NCI-H345 (cell line): ENCODE measurements around the gene MCOLN2.
A peak's percentile ranks its signal among the peaks of the same experiment; 100 is the strongest.

Source experiments
- DNase-seq: peaks from one replicate; lab custom pipeline; 2025; lab: John Stamatoyannopoulos, UW

Gene MCOLN2

DNA sequence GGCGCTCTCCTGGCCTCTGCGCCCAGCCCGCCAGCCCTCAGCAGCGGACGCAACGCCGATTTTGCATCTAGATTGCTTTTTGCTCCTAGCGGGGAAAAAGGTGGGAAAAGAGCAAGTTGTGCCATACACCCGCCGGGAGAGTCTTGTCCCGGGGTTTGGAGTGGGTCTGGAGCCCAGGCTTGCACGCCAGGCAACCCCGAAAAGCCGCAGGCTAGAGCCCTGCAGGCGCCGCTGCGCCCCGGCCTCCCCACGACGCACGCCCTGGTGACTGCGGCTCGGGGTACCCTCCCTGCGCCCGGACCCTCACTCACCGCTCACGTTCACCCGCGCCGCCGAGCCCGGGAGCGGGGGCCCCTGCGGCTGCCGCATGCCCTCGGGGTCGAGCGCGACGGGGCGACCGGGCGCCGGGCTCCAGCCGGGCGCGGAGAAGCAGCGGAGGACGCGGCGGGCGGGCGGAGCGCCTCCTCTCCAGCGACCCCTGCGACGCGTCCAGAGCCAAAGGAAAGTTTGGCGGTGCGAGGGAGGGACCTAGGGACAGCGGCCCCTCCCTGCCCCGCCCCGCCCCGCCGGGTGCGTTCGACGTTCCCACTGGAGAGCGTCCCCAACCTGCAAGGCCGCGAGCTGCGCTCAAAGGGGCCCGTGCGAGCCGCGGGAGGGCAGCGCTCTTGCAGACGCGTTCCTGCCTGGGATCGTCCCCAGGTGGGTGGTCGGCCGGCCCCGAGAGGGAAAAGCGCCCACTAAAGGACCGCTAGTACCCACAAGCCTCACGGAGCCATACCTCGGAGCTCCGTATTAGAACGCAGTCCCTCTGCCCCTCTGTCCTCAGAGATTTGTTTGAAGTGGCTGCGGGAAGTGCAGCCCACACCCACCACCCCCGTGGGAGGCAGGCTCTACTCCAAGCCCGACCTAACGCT is 104.0 kb downstream of the MCOLN2 start, which contains the start of gene LPAR3:
LPAR3 (minus strand) TSS at position 502 of the 914 bp plus-strand sequence. CDS start 27,086 bp downstream, outside the sequence.
- DNase-seq: peak; percentile 17

DNA sequence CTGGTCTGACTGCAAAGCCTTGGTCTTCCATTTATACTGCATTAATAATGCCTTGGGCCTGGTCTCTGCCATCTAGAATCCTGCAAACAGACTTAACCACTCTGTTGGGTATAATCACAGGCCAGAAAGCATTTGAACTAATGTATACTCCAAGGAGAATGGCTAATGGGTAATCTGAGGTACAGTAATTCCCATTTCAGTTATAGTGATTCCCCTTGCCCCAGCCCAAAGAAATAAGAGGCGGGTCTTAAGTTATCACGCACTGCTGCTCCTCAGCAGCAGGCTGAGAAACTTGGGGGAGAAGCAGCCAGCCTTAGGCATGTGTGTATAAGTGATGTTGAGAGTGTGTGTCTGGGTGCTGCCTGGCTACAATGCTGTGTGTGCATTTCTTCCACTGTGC is 106.3 kb downstream of the MCOLN2 start:
- no peak for DNase-seq

DNA sequence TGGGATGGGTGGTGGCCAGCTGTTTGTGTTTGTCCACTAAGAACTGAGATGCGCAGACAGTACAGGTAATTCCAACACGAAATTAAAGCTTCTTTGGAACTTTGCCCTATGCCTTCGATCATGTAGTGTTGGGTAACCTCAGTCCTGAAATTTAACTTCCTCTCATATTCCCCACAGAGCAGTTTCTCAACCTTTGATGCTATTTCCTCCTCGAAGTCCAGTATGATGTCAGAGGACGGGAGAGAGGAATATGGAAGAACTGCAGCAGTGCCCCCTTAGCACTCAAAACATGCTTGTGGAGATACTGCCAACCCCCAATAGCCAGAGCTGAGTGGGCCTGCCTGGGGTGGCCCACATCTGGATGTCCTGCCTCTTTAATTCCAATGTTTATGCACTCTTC is 107.5 kb downstream of the MCOLN2 start:
- no peak for DNase-seq

DNA sequence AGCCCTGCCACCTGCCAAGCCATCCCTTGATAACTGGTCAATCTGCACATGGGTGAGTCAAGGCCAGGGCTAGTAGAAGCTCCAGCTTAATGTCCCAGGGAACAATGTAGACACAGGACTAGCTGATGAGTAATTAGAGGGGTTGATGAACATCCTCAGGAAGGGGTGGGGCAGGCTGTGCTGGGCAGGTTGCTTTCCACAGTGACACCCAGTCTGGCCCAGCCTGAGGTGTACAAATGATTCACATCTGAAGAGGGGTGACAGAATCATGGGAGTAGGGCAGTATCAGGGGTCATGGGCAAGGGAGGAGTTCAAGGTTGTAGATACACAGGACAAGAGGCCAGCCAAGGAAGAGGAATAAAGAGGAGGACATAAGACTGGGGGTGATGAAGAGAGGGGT is 108.2 kb downstream of the MCOLN2 start:
- DNase-seq: no peak

DNA sequence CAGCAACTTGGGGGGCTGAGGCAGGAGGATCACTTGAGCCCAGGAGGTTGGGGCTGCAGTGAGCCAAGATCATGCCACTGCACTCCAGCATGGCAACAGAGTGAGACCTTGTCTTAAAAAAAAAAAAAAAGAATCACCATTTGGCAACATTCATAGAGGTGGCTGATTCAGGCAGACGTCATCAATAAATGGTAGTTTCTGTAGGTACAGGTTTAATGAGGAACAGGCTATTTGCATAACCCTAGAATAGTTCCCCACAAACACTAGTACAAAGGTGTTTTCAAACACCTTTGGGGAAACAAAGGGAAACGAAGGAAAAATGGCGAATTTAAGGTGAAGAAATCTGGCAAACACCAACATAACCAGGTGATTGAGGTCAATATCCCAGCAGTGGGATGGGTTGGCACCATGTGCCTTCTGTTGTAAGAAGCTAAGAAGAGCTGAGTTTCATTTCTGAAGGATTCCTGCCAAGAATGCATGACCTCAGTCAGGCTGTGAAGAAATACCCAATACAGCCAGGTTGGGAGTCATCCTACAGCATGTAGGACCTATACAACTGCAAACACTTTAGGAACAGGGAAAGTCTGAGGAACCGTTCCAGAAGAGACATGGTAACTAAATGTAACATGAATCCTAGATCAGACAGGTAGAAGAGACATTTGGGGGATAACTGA is 109.5 kb downstream of the MCOLN2 start:
- DNase-seq: no peak

DNA sequence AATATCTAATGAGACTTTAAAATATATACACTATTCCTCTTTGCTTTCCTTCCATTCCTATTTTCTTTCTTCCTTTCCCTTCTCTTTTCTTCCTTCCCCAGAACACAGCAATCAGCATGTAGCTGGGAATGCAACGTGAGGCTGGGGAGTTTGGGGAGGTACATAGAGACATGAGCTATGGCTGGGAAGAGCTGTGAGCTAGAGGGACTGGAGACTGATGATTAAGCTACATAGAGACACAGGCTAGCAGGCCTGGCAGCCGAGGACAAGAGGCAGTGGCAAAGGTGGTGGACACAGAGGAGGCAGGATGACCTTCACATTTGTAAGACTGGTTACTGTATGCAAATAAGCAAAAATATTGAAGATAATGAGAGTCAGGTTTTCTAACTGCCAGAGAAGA is 111.4 kb downstream of the MCOLN2 start:
- DNase-seq: no peak

DNA sequence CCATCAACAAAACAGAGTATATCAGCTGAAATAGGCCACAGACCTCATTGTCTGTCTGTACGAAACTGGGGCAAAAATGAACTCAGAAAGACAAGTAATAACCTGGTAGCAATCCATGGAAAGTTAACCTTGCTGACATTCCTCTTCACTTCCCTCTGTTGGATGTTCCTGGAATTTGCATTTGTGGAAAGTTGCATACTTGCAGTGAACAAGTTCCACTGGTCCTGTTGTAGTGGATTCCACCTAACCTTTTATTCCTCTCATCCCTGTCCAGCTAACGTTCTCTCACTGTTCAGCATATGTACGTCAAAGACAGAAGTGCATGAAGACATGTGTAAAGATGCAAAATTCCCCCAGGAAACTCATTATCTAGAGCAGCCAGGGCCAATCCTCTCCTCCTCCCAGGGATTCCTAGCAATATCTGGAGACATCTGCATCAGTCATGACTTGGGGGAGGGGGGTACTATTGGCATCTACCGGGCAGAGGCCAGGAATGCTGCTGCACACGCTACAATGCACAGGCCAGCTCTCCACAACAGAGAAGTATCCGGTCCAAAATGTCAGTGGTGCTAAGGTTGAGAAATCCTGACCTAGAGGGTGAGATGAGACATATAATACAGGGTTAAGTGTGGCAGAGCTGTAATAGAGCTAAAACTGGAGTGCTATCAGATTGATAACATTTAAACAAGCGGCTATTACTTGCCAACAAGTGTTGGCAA is 112.1 kb downstream of the MCOLN2 start:
- DNase-seq: no peak

DNA sequence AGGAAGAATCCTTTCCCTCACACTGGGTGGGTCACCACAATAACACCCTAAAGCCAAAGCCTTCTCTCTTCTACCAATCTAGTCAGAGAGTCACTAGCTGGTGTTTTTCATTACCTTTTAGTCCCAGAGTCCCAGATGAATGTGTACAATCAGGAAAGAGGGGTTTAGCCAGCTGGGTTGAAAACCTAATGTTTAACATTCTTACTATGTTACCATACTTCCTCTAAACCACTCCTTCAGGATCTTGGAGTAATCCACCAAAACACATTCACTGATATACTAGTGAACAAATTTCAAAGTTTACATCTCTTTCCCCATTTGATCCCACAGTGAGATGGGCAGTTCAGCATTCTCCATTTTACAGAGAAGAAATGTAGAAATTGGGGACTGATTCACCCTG is 113.6 kb downstream of the MCOLN2 start:
- DNase-seq: no peak

DNA sequence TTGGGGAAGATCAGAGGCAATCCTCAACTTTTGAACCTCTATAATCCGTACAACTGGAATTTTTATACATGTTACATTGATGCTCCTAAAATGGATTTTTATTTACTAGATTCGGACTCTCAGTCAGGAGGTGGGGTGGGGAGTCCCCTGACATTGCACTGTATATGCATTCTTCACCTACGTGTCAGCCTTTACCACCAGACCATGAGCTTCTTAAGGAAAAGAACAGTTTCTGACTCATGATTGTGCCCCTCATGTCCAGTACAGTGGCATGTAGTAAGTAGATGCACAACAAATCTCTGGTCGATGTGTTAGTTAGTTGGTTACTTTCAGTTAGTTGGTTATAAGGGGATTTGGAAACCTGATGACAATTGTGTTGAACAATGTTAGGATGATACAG is 119.3 kb downstream of the MCOLN2 start:
- no peak for DNase-seq

DNA sequence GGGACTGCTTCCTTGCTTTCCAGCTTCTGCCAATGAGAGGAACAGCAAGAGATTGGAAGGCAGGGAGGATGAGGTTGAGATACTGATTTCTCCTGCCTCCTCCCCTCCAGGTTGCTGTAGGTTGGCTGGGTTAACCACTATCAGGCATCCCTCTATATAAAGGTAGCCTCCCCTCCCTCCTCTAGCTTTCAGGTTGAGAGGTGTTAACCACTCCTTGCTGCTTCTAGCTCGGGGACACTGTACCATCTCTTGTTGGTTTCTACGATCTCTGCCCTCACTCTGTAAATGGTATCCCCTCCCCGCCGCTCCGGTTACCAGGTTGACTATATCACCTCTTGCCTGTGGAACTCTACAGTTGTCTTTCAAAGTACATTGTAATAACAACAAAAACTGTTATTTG is 120.6 kb downstream of the MCOLN2 start:
- no peak for DNase-seq
